Stimulated activated CD4-positive, alpha-beta T cell treated with anti-CD3 and anti-CD28 coated beads, Interleukin-4, amount 100 ng/mL, for 1 hour (primary cell): Measurements from ENCODE around the gene UGT1A7.

Experiments
- DNase-seq: peaks from one replicate; pipeline ENCODE4 v3.0.0-alpha.2; 2020

Gene UGT1A7

DNA sequence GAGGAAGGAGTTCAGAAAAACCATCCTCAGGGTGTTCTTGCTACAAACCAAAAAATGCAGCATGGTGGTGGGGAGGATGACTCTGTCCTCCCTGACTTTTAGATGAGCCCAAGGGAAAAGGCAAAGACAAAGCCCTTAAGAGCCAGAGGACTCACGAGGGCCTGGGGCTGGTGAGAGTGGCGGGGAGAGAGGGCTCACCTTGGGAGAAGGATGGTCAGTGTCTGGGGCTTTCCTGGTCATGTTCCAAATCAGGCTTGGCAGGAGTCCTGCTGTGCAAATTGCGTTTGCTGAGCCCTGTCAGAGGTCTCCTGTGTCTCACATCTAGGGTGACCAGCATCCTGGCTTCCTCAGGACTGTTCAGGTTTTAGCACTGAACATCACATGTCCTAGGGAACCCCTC, 83.1 kb downstream of the UGT1A7 start:
- DNase-seq = no peak

DNA sequence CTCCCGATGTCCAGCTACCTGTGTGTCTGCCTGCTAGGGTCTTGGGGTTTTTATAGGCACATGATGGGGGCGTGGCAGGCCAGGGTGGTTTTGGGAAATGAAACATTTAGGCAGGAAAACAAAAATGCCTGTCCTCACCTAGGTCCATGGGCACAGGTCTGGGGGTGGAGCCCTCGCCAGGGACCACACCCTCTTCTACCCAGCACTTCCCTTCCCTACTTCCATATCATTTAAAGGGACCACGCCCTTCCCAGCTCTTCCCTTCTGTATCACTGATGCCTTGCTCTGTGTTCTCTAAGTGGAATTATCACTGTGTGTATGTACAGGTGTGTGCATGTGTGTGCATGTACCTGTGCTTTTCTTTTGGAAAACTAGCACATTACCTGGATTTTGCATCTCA, 84.7 kb downstream of the UGT1A7 start:
- no peak for DNase-seq

DNA sequence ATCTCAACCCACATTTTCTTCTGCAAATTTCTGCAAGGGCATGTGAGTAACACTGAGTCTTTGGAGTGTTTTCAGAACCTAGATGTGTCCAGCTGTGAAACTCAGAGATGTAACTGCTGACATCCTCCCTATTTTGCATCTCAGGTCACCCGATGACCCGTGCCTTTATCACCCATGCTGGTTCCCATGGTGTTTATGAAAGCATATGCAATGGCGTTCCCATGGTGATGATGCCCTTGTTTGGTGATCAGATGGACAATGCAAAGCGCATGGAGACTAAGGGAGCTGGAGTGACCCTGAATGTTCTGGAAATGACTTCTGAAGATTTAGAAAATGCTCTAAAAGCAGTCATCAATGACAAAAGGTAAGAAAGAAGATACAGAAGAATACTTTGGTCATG, 86.4 kb downstream of the UGT1A7 start:
- DNase-seq = no peak

DNA sequence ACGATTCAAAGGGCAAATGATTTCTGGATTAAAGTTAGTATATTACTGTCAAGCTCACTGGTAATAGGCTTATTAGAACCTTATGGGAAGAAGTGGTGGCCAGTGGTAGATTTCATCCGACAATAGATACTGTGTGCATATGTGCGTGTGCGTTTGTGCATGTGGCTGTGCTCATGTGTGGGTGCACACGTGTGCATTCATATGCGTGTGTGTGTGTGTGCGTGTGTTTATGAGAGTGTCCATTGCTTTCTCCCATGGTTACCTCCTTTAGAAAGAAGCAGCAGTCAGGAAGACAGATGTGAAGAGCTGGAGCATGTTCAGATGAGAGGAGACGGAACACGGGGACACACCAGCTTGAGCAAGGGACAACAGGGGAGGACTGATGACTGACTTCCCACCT, 87.6 kb downstream of the UGT1A7 start:
- no peak for DNase-seq

DNA sequence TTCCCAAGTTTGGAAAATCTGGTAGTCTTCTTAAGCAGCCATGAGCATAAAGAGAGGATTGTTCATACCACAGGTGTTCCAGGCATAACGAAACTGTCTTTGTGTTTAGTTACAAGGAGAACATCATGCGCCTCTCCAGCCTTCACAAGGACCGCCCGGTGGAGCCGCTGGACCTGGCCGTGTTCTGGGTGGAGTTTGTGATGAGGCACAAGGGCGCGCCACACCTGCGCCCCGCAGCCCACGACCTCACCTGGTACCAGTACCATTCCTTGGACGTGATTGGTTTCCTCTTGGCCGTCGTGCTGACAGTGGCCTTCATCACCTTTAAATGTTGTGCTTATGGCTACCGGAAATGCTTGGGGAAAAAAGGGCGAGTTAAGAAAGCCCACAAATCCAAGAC, 90.5 kb downstream of the UGT1A7 start:
- DNase-seq = no peak

DNA sequence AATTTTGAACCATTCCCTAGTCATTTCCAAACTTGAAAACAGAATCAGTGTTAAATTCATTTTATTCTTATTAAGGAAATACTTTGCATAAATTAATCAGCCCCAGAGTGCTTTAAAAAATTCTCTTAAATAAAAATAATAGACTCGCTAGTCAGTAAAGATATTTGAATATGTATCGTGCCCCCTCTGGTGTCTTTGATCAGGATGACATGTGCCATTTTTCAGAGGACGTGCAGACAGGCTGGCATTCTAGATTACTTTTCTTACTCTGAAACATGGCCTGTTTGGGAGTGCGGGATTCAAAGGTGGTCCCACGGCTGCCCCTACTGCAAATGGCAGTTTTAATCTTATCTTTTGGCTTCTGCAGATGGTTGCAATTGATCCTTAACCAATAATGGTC, 90.9 kb downstream of the UGT1A7 start:
- no peak for DNase-seq

DNA sequence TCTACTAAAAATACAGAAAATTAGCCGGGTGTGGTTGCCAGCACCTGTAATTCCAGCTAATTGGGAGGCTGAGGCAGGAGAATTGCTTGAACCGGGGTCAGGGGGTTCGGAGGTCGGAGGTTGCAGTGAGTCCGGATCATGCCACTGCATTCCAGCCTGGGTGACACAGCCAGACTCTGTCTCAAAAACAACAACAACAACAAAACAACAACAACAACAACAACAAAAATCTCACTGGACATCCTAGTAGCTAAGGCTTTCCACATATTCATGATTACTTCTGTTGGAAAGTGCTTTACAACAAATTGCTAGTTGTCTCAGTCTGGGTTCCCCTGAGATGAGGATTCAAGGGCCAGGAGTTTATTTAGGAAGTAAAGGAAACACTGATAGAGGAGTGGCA, 92.2 kb downstream of the UGT1A7 start:
- no peak for DNase-seq

DNA sequence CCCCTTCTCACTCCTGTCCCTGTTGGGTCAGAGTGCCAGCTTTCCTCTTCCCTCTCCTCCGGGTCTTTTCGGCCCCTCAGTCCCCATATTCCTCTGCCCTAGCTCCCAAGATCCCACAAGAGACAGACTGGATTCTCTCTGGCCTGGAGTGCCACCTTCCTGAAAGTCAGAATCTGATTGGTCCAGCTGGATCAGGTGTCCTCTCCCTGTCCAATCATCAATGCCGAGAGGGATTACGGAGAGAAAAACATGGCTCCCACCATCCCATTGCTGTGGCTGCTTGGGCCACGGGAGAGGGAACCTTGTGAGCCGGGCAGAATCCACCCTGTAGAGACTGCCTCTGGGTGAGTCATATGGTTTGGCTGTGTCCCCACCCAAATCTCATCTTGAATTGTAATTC, 93.7 kb downstream of the UGT1A7 start:
- DNase-seq = no peak

DNA sequence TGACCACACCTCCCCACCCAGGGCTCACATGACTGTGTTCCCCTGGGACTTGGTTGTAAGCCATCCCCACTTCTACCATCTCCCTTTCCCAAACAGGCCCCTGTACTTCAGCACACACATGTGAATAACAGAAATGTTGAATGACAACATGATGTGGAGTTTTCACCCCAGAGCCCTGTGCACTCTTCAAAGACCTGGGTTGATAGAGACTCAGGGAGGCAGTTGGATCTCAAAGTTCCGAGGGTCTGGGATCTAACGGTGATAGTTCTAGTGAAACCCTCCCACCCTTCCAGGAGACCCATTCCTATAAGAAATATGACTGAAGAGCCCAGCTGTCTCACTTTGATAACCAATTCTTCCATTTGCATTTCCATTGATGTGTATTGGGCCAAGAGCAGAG, 96.3 kb downstream of the UGT1A7 start, which contains the start of gene MROH2A:
MROH2A (plus strand) TSS at position 301 of the 400 bp plus-strand sequence. CDS start 1,029 bp downstream, outside the sequence.
- DNase-seq = no peak

DNA sequence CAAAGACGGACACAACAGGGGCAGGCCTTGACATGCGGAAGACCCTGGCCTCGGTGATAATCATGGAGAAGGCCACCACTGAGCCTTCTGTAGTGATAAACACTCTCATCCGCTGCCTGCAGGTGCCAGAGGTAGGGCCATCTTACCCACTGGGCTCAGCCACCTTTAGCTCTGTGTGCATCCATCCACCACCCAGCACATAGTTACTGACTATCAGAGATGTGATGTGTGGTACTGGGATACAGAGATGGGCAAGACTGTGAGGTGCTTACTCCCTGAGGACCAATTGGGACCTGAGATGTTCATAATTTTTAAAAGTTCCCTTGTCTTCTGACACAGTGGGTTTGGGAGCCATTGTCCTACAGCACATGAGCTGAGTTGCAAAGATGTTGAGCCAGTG, 98.0 kb downstream of the UGT1A7 start:
- DNase-seq = no peak

DNA sequence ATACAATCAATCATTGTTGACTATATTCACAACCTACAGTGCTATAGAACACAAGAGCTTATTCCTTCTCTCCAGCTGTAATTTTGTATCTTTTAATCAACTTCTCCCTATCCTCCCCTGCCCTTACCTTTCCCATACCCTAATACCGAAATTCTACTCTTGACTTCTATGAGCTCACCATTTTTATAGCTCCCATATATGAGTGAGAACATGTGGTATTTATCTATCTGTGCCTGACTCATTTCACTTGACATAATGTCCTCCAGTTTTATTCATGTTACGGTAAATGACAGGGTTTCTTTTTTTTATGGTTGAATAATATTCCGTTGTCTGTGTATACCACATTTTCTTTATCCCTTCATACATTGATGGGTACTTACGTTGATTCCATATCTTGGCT, 99.1 kb downstream of the UGT1A7 start:
- no peak for DNase-seq

DNA sequence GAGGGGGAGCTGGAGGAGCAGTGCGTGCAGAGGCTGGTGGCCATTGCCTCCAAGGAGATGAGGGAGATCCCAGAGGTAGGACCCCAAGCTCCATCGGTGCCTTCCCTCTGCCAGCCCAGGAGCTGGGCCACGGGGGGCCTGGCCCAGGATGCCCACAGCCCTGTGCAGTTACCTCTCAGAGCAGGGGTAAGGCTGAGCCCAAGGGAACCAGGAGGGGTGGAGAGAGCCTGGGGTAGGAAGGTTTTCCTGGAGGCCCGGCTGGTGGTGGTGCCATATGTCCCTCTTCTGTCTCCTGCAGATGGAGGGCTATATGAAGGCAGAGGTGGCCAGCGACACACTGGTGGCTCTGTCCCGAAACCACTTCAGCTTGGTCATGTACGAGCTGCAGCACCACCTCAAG, 107.9 kb downstream of the UGT1A7 start:
- DNase-seq = no peak

DNA sequence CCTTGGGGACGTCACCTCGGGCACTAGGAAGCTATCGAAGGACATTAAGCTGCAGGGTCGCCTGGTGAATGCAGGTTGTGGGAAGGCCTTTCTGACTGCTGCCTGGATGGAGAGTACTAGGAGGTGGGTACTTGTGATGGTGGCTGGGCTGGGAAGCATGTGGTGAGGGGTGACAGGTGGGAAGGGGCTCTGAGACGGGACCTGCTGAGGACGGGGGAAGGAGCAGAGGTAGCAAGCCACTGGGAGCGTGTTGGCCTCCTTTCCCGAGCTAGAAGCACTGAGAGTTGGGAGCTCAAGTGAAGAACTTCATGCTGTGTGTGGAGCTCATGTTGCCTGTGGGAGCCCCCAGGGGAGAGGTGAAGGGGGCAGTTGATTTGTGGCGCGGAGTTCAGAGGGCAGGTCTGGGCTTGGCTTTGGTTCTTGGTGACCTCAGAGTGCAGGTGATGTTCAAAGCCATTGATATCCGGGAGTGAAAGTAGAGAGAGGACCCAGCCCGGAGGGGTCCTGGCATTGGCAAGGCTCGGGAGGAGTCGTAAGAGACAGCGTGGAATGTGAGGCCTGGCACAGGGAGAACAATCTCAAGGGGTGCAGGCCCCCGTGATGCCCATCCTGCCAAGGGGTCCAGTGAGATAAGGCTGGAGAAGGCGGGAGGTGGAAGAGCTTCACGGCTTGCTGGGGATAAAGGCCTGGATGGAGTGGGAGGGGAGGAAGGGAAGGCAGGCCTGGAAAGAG, 109.6 kb downstream of the UGT1A7 start:
- no peak for DNase-seq

DNA sequence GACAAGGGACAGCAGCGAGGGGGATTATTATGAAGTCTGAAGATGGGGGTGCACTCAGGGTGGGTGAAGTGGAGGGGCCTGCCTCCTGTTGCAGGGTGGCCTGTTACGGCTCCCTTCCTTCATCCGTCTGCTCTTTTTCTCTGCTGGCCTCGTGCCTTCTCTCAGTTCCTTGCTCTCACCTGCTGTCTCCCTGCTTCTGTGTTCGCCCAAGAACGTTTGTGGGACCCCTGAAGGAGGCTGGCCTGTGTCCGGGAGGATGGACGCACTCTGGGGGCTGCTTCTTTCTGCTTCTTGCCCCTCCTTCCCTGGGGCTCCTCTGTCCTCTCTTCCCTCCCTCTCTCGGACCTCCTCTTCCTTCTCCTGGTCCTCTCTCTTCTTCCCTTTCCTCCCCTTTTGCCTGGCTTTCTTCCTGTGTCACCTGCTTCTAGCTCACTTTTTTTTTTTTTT, 110.2 kb downstream of the UGT1A7 start:
- no peak for DNase-seq

DNA sequence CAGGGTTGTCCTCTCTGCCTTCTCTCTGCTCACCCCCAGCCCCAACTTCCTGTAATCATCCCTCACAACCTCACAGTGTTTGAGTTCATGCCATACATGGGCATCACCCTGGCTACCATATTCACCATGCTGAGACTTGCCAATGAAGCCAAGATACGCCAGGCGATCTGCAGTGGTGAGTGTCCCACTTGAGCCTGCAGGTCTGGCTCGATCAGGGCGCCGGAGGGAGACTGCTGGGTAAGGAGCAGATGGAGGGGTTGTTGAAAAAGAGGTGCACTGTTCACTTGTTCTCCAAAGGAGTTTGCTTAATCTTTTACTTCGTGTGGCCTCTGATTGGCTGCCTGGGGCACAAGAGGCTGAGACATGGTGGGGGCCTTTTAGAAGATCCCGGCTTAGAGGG, 111.0 kb downstream of the UGT1A7 start:
- DNase-seq = no peak

DNA sequence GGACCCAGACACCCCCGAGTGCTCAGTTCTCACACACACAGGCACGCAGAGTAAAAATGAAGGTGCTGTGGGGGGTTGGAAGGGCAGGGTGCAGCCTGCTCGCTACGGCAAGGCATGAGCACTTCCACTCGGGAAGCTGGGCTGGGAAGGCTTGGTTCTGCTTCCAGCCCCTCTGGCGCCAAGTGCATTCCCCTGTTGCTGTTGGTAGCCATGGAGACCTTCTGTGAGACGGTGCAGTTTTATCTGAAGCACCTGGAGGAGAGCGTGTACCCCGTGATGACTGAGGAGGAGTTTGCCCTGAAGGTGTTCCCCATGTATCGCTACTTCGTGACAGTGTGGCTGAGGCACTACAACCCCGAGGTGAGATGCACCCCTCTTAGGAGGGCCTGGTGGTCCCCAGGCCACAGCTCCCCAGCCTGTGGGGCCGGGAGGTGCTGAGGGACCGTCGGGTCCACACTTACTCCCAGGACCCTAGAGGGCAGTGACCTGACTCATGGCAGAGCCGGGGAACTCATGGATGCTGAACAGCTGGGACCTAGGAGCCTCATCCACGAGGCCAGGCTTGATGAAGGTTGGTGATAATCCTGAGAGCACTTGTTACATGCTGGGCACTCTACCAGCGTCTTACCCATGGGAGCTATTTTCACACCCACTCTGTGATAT, 111.9 kb downstream of the UGT1A7 start:
- DNase-seq = no peak

DNA sequence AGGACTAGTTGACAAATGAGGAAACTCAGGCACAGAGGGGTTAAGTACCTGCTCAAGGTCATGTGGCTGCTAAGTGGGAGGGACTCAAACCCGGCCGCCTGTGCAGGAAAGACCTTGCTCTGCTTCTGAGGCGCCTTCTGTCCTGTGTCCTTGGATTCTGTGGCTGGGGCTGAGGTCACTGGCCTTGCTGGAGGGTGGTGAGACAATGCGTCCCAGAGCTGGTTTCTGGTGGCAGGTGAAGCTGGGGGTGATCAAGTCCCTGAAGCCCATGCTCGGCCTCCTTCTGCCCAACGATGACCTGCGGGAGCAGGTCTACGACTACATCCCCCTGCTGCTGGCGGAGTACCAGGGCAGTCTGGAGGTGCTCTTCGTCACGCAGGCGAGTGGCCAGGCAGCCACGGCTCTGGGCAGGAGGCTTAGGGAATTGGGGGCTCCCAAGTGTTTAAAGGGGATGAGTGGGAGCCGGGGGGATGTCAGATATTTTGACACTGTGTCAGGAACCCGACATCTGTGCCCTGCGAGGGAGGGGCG, 112.5 kb downstream of the UGT1A7 start:
- DNase-seq = no peak

DNA sequence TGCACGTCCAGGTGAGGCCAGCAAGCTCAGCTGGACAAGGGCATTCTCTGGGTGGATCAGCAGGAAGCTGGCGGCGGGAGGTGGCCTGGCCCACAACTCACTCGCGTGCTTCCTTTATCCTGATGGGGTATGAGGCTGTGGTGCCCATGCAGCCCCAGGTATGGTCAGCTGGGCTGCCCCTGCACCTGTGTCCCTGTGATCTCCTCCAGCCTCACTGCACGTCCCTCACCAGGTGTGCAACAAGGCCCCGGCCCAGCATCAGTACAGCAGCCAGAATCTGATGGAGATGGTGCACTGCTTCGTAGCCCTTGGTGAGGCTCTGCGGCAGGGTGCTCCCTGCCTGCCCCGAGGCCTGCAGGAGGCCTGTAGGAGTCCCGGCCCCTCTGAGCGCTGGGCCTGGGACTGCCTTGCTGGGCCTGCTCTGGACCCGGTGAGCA, 114.1 kb downstream of the UGT1A7 start:
- DNase-seq = no peak

DNA sequence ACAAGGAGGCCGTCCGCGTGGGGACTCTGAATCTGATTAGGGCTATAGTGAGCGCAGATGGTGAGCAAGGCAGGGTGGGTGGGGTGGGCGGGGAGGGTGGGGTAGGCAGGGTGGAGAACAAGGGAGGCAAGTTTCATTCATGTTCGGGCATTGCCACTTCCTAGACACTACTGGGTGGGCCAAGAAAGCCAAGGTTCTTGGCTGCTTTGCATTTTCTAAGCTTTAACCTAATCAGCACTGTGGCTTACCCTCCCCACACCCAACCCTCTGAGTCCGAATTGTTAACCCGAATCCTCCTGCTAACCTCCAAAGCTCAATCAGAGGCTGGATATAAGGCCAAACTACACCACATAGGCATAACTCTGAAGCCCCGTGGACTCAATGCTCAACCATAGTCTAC, 114.6 kb downstream of the UGT1A7 start:
- no peak for DNase-seq

DNA sequence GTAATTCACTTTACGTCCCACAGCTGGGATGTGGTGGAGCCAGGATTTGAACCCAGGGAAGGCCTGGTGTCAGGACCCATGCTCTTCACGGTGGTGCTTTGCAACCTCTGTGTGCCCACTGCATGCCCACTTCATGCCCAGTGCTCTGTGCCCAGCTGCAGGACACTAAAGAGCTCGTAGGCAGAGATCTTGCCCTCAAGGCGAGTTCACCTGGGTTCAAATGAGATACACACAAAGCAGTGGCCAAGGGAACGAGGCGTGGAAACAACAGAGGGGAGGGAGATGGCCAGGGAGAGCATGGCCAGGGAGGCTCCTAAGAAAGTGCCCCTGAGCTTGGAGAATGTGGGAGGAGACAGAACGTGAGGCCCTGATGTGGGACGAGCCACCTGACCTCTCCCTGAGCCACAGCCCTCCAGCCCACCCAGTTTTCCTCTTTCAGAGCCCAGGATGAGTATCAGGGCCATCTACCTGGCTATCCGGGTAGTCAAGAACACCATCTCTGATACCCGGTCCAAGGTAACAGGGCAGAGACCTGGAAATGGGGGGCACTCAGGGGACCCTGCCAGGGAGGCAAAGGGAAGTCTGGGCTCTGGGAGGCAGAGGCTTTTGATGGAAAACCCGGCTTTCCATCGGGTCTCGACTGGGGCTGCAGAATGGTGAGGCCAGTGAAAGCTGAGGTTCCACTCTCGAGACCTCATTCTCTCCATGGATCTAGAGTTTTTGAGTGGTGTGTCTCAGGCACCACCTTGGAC, 116.8 kb downstream of the UGT1A7 start:
- no peak for DNase-seq

DNA sequence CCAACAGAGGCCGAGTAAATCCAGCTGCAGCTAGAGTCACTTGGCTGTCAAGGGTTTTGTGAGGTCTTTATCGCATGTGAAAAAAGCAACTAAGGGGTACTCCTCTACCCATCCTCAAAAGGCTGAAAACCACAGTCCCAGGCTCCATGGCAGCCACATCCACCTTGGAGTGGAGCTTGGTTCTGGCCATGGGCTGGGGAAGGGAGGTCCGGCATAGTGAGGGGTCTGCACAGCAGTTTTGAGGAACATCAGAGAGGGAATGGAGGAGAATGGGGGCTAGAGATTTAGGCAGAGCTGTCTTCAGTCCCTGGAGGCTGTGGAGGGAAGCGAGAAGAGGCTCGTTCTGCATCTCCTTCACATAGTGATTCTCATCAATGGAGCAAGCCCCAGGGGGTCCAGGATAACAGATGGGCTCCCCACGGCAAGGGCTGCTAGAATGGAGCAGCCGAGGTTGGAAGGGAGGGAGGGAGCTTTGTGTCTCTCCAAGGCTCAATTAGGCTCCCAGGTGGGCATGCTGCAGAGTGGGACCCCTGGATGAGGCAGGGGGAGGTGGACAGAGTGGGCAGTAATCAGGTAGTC, 117.5 kb downstream of the UGT1A7 start:
- DNase-seq = no peak

DNA sequence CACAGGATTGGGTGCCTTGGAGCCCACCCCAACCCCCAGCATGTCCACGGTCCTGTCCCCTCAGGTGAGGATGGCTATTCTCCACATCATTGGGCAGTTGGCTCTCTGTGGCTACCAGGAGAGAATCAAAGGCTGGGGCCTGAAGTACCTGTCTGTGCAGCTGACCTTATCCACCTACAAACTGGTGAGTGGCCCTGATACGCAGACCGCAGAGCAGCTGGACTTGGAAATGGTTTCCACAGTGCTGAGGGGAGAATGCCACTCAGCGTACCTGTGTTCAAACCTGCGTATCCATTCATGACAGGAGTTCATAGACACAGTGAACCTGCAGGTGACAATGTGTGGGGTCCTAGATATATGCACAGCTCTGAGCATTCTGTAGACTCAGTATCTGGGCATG, 118.0 kb downstream of the UGT1A7 start:
- no peak for DNase-seq

DNA sequence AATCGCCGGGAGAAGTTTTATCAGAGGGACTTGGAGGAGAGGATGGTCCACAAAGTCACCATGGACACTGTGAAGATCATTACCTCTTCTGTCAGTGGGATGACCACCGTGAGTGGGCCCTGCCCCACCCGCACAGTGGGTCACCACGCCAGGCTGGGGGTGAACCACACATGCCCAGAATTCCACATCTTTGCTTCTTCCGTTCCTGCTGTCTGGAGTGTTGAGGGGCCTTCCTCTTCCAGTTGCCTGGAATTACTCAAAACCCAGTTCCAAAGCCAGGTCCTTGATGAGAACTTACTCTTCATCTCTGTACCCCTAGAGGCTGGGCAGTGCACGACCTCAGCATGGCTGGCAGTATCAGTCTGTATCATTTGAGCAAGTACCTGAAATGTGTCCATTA, 118.5 kb downstream of the UGT1A7 start:
- DNase-seq = no peak
